ENCODE results near the gene TRIP4.

Gene TRIP4

GRCh38 chr15:64455961-64456371, 68.3 kb downstream of the TRIP4 start:
- TF ChIP-seq CTCF (IDR thresholded peaks at IDR 0.05; ENCODE audit: borderline replicate concordance, control extremely low read depth, extremely low read depth, insufficient read depth, missing control alignments), result no peak
- DNase-seq (ENCODE audit: low spot score), result no peak
- in situ Hi-C loops (cut with MboI; ENCODE audit: low sequenced_read_pairs, unreplicated experiment), result no loop called here

DNA sequence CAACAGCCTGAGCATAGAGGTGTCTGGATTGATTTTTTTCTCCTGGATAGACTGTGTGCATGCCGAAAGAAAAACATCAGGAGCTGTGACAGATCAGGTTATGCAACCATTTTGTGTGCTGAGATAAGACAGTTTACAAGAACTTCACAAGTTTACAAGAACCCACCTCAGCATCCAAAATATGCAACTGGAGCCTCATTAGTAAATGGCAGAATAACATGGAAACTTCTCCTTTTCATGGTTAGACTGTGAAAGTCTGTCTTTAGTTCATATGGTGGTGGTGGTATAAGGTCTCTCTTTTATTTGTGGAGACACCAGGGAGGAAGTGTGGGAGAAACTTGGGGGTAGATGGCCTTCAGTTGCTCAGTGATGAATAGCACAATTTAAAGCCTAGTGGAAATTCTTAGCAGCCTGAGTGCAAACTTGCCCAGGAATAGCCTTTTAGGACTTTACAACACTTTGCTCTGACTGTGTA, 69.0 kb downstream of the TRIP4 start:
- DNase-seq (ENCODE audit: low spot score), result no peak
- no peak for TF ChIP-seq CTCF (IDR thresholded peaks at IDR 0.05; ENCODE audit: borderline replicate concordance, control extremely low read depth, extremely low read depth, insufficient read depth, missing control alignments)
- in situ Hi-C loops (cut with MboI; ENCODE audit: low sequenced_read_pairs, unreplicated experiment), result no loop called here

GRCh38 chr15:64459066-64459781, 71.6 kb downstream of the TRIP4 start:
- TF ChIP-seq CTCF (IDR thresholded peaks at IDR 0.05; ENCODE audit: borderline replicate concordance, control extremely low read depth, extremely low read depth, insufficient read depth, missing control alignments), result no peak
- in situ Hi-C loops (cut with MboI; ENCODE audit: low sequenced_read_pairs, unreplicated experiment), result no loop called here
- no peak for DNase-seq (ENCODE audit: low spot score)

DNA sequence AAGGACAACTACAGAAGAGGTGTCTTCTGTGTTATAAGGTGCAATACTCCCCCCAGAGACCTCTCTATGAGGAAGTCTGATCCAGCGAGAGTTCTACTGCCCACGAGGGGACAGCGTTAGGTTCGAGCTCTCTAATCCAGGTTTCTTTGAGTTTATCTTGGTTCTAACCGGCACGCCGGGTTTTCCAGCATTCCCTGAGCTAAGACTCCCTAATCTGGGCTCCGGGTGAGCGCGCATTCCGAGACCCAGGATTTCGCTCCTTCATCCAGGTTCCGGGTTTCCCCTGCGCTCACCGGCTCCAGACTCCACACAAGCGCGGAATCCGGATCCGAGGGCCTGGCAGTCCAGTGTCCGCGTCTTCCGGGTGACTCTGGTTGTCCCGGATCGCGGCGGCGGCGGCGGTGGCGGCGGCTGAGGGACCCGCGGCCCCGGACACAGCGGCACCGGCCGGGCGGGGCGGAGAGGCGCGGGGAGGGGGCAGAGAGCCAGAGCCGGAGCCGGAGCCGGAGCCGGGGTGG, 72.6 kb downstream of the TRIP4 start, which contains the start of gene ZNF609:
Gene ZNF609 (plus strand): TSS at position 373 of the 518 bp plus-strand sequence. CDS start 38,842 bp downstream, outside the sequence.
- TF ChIP-seq CTCF (IDR thresholded peaks at IDR 0.05; ENCODE audit: borderline replicate concordance, control extremely low read depth, extremely low read depth, insufficient read depth, missing control alignments), result no peak
- in situ Hi-C loops (cut with MboI; ENCODE audit: low sequenced_read_pairs, unreplicated experiment), result no loop called here
- peak; percentile 89 for DNase-seq (ENCODE audit: low spot score)

GRCh38 chr15:64460724-64461720, 73.4 kb downstream of the TRIP4 start:
- peak; percentile 65 for DNase-seq (ENCODE audit: low spot score)
- in situ Hi-C loops (cut with MboI; ENCODE audit: low sequenced_read_pairs, unreplicated experiment), result no loop called here
- no peak for TF ChIP-seq CTCF (IDR thresholded peaks at IDR 0.05; ENCODE audit: borderline replicate concordance, control extremely low read depth, extremely low read depth, insufficient read depth, missing control alignments)

DNA sequence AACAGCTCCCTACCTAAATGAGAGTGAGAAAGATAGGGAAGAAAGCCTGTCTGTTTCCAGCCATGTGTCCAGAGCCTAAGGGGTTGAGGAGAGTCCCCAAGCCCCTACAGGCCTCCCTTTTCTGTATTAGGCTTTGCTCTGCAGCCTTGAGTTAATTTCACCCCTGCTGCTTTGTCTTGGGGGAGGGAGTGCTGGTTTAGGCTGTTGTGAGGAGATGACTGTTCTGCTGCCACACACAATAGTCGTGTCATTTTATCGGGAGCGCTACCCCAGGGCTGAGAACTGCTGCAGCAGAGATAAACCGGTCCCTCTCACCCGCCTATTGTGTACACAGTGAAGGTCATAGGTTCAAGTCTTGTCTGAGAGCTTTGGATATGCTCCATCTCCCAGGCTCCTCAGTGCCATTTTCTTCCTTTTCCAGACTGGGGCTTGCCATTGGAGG, 74.1 kb downstream of the TRIP4 start:
- peak; percentile 37 for DNase-seq (ENCODE audit: low spot score)
- TF ChIP-seq CTCF (IDR thresholded peaks at IDR 0.05; ENCODE audit: borderline replicate concordance, control extremely low read depth, extremely low read depth, insufficient read depth, missing control alignments), result no peak
- in situ Hi-C loops (cut with MboI; ENCODE audit: low sequenced_read_pairs, unreplicated experiment), result no loop called here
